Endodermal cell (in vitro differentiated cells): ENCODE results near the gene SCRG1. TPM values are rescaled to one million over a fixed set of nuclear protein-coding genes. Genes with fewer than 3 reads are reported as not detected.

Experiments
- DNase-seq: peaks from one replicate; pipeline ENCODE4 v3.0.0-alpha.2; 2017
- H3K27ac ChIP-seq: 2 replicates; pipeline ENCODE4 v1.5.1; 2013; ENCODE audit warnings: mild to moderate bottlenecking, low read depth, low read length, moderate library complexity
- H3K27me3 ChIP-seq: 2 replicates; pipeline ENCODE4 v1.6.1; 2013; ENCODE audit warnings: mild to moderate bottlenecking, low read length, moderate library complexity; ENCODE audit not compliant: insufficient read depth, control insufficient read depth, poor library complexity, severe bottlenecking
- H3K36me3 ChIP-seq: 2 replicates; pipeline ENCODE4 v1.7.0; 2013; ENCODE audit warnings: mild to moderate bottlenecking, low read length, moderate library complexity; ENCODE audit not compliant: control insufficient read depth, insufficient read depth
- H3K4me1 ChIP-seq: one replicate; pipeline ENCODE4 v1.7.0; 2013; ENCODE audit warnings: low read length; ENCODE audit not compliant: control insufficient read depth, insufficient read depth
- H3K4me3 ChIP-seq: 2 replicates; pipeline ENCODE4 v1.5.1; 2013; ENCODE audit warnings: mild to moderate bottlenecking, low read length, moderate library complexity
- H3K9ac ChIP-seq: 2 replicates; pipeline ENCODE4 v1.6.1; 2013; ENCODE audit warnings: mild to moderate bottlenecking, low read length, moderate library complexity; ENCODE audit not compliant: poor library complexity, severe bottlenecking; ENCODE audit errors: extremely low read depth
- H3K9me3 ChIP-seq: 2 replicates; pipeline ENCODE4 v1.6.1; 2013; ENCODE audit warnings: mild to moderate bottlenecking, low read length, moderate library complexity; ENCODE audit not compliant: control insufficient read depth
- H3K27ac Mint-ChIP-seq: 2 replicates; pipeline ENCODE4 v1.8.0; 2020; ENCODE audit warnings: mixed read lengths
- H3K27me3 Mint-ChIP-seq: 2 replicates; pipeline ENCODE4 v1.8.0; 2021; ENCODE audit warnings: mild to moderate bottlenecking, mixed read lengths; ENCODE audit not compliant: insufficient read depth
- H3K36me3 Mint-ChIP-seq: 2 replicates; pipeline ENCODE4 v1.8.0; 2020; ENCODE audit warnings: low read depth, mixed read lengths
- H3K4me1 Mint-ChIP-seq: 2 replicates; pipeline ENCODE4 v1.8.0; 2020; ENCODE audit warnings: mixed read lengths
- H3K4me3 Mint-ChIP-seq: 2 replicates; pipeline ENCODE4 v1.8.0; 2020; ENCODE audit warnings: mild to moderate bottlenecking, moderate library complexity, mixed read lengths
- H3K9me3 Mint-ChIP-seq: 2 replicates; pipeline ENCODE4 v1.8.0; 2020; ENCODE audit warnings: mild to moderate bottlenecking, mixed read lengths
- WGBS, 2 experiments: methylation state at CpG; one replicate each; pipeline versions ENCODE4 v1.1.5 to v1.1.7; 2013; ENCODE audit warnings: missing lambda C conversion rate in 2 of 2, mixed read lengths in 1 of 2; ENCODE audit not compliant: insufficient coverage in 1 of 2, insufficient read length in 1 of 2; 5-methylcytosine and 5-hydroxymethylcytosine counted together
- total RNA-seq, 2 donors: library from RNA; stranded (reverse); fragmentation: NEBNext Ultra II Directional in 1 of 2; extraction: Animal tissue kit (Norgen Biotek cat#: 25700) in 1 of 2; gene quantifications; 2 replicates in 1 of 2; 3 replicates in 1 of 2; pipeline ENCODE4 v1.2.1, GENCODE V29; 2021
- TF ChIP-seq, protein P1 (sequence below): fragments of 200-600 bp; sonication (generic); conservative IDR thresholded peaks from 2 replicates; pipeline ENCODE4 v1.5.0; 2021; ENCODE audit warnings: antibody characterized with exemption, mild to moderate bottlenecking

Gene SCRG1
- total RNA-seq, 2 donors from 2014 or later, result not detected

DNA sequence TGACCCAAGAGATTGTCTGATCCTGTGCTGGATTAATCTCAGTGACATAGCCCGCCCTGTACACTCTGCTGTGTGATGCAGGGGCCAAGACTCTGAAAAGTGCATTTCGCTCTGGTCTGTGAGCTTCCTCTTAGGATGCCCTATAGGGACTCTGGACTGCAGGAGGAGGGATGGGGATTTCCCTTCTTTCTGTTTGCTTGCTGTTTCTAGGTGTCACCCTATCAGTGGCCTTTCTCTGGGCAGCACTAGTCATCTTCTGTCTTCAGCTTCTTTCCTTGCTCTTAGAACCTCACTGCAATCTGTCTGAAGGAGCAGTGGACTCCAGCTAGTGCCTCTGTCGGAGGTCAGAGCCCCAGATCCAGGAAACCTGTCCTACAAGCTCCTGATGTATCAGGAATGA, 34.5 kb upstream of the SCRG1 start:
- 90 to 100% methylated on average over 2 to 3 of the region's 3 CpGs for WGBS, 2 experiments
- peaks cover 23% of the 10 kb centered on the region for H3K27me3 Mint-ChIP-seq

DNA sequence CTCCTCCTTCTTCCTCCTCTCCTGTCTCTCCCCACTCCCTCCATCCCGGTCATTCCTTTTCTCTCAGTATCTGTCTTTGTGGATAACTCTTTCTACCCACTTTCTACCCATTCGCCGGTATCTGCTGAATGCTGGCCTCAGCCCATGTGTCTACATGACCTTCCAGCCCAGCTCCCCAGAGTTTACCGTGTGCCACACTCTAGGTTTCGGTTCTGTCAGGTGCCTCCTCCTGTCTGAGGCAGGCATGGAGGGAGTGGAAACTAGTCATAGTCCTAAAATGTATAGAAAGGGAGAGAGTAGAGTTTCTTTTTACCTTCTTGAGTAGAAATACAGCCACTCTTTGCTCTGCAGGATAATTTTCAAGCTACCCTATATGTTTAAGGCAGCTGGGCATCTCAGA, 33.5 kb upstream of the SCRG1 start:
- H3K9me3 ChIP-seq, result no peaks in the 10 kb centered on the region
- TF ChIP-seq, protein P1, sequence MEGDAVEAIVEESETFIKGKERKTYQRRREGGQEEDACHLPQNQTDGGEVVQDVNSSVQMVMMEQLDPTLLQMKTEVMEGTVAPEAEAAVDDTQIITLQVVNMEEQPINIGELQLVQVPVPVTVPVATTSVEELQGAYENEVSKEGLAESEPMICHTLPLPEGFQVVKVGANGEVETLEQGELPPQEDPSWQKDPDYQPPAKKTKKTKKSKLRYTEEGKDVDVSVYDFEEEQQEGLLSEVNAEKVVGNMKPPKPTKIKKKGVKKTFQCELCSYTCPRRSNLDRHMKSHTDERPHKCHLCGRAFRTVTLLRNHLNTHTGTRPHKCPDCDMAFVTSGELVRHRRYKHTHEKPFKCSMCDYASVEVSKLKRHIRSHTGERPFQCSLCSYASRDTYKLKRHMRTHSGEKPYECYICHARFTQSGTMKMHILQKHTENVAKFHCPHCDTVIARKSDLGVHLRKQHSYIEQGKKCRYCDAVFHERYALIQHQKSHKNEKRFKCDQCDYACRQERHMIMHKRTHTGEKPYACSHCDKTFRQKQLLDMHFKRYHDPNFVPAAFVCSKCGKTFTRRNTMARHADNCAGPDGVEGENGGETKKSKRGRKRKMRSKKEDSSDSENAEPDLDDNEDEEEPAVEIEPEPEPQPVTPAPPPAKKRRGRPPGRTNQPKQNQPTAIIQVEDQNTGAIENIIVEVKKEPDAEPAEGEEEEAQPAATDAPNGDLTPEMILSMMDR, result no peak
- H3K4me1 ChIP-seq, result peaks cover 7% of the 10 kb centered on the region
- no peaks in the 10 kb centered on the region for H3K27me3 ChIP-seq
- H3K27me3 Mint-ChIP-seq, result peaks cover 23% of the 10 kb centered on the region
- H3K27ac Mint-ChIP-seq, result no peak overlapping the region
- peaks cover 1% of the 10 kb centered on the region for H3K9me3 Mint-ChIP-seq
- H3K36me3 Mint-ChIP-seq, result no peaks in the 10 kb centered on the region
- H3K36me3 ChIP-seq, result no peaks in the 10 kb centered on the region
- H3K4me1 Mint-ChIP-seq, result peaks cover 27% of the 10 kb centered on the region
- H3K27ac ChIP-seq, result no peak overlapping the region
- no peak for DNase-seq
- H3K4me3 ChIP-seq, result no peak overlapping the region
- WGBS, 2 experiments, result 90% methylated on average over 5 of the region's 5 CpGs; no CpG with 5 or more reads in 1 of the 2 experiments
- H3K9ac ChIP-seq, result no peak overlapping the region
- H3K4me3 Mint-ChIP-seq, result no peak overlapping the region

More for the DNA sequence above, 34.5 kb upstream of the SCRG1 start:
- Histone ChIP-seq H3K4me1 (peaks cover 7% of the 10 kb centered on the region), H3K9ac (no peak overlapping the region), H3K9me3 (no peaks in the 10 kb centered on the region), H3K27me3 (no peaks in the 10 kb centered on the region), H3K4me3 (no peak overlapping the region), H3K27ac (no peak overlapping the region), H3K36me3 (no peaks in the 10 kb centered on the region)
- peaks cover 1% of the 10 kb centered on the region for H3K9me3 Mint-ChIP-seq
- TF ChIP-seq, protein P1, result no peak
- H3K4me3 Mint-ChIP-seq, result no peak overlapping the region
- no peak overlapping the region for H3K27ac Mint-ChIP-seq
- H3K36me3 Mint-ChIP-seq, result no peaks in the 10 kb centered on the region
- DNase-seq, result no peak
- H3K4me1 Mint-ChIP-seq, result peaks cover 27% of the 10 kb centered on the region

DNA sequence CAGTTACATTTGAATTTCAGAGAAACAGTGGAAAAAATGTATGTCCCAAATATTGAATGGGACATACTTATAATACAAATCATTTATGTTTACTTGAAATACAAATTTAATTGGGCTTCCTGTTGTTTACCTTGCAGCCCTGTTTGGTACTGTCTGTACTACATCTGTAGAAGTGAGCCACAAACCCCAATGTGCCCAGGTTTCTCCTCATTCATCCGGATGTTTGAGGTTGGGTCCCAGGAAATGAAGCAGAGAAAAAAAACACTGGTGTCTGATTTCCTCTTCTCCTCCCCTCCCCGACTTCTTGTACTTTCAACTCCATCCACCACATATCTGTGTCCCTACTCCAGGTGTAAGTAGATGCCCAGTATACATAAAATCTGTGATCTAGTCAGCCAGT, 27.1 kb upstream of the SCRG1 start:
- 77% methylated on average over 2 of the region's 2 CpGs; no CpG with 5 or more reads in 1 of the 2 experiments for WGBS, 2 experiments
- no peaks in the 10 kb centered on the region for H3K36me3 Mint-ChIP-seq

More for the DNA sequence above, 27.1 kb upstream of the SCRG1 start:
- no peak overlapping the region for H3K4me3 ChIP-seq
- no peaks in the 10 kb centered on the region for H3K4me1 ChIP-seq
- TF ChIP-seq, protein P1, result no peak
- no peaks in the 10 kb centered on the region for H3K27me3 Mint-ChIP-seq
- no peak overlapping the region for H3K4me3 Mint-ChIP-seq
- no peaks in the 10 kb centered on the region for H3K9me3 ChIP-seq
- H3K4me1 Mint-ChIP-seq, result no peaks in the 10 kb centered on the region
- no peak overlapping the region for H3K27ac ChIP-seq
- H3K36me3 ChIP-seq, result no peaks in the 10 kb centered on the region
- H3K27ac Mint-ChIP-seq, result no peak overlapping the region
- DNase-seq, result no peak
- H3K9ac ChIP-seq, result no peak overlapping the region
- H3K9me3 Mint-ChIP-seq, result no peaks in the 10 kb centered on the region
- no peaks in the 10 kb centered on the region for H3K27me3 ChIP-seq
